Measurements from ENCODE around the gene CABP4.

CABP4 gene

DNA sequence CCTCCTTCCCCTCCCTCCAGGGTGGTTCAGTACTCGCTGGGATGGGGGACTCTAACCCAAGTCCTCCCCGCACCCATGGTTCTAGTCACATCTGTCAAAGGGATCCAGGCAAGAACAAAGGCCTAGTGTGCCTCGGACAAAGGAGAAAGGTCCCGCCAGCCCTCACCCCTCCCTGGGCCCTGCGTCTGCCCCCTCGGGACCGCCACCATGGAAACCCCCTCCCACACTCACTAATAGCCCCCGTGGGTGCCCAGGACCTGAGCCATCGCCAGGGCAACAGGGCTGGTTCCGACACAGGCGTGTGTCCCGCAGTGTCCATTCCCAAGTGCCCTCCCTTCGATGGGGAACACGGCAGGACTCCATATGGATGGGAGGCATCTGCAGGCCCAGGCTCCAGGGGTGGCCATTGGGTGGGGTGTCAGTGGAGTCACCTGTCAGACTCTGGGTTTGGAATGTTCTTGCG is 44.8 kb upstream of the CABP4 start:
- no peak for ATAC-seq (ENCODE audit: low read depth)
- H3K27ac ChIP-seq (ENCODE audit: poor library complexity, severe bottlenecking) = no peak overlapping the region
- TF ChIP-seq, protein P1, sequence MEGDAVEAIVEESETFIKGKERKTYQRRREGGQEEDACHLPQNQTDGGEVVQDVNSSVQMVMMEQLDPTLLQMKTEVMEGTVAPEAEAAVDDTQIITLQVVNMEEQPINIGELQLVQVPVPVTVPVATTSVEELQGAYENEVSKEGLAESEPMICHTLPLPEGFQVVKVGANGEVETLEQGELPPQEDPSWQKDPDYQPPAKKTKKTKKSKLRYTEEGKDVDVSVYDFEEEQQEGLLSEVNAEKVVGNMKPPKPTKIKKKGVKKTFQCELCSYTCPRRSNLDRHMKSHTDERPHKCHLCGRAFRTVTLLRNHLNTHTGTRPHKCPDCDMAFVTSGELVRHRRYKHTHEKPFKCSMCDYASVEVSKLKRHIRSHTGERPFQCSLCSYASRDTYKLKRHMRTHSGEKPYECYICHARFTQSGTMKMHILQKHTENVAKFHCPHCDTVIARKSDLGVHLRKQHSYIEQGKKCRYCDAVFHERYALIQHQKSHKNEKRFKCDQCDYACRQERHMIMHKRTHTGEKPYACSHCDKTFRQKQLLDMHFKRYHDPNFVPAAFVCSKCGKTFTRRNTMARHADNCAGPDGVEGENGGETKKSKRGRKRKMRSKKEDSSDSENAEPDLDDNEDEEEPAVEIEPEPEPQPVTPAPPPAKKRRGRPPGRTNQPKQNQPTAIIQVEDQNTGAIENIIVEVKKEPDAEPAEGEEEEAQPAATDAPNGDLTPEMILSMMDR (IDR thresholded peaks at IDR 0.05; ENCODE audit: poor library complexity, severe bottlenecking) = no peak
- no peaks in the 10 kb centered on the region for H3K9me3 ChIP-seq (ENCODE audit: severe bottlenecking)
- H3K27me3 ChIP-seq (ENCODE audit: insufficient read depth, poor library complexity, severe bottlenecking) = no peaks in the 10 kb centered on the region
- no peak overlapping the region for H3K4me3 ChIP-seq (ENCODE audit: severe bottlenecking)
- H3K4me1 ChIP-seq (ENCODE audit: insufficient read depth, poor library complexity, severe bottlenecking) = no peaks in the 10 kb centered on the region
- DNase-seq (ENCODE audit: low spot score) = no peak
- H3K36me3 ChIP-seq (ENCODE audit: low read depth) = no peaks in the 10 kb centered on the region

DNA sequence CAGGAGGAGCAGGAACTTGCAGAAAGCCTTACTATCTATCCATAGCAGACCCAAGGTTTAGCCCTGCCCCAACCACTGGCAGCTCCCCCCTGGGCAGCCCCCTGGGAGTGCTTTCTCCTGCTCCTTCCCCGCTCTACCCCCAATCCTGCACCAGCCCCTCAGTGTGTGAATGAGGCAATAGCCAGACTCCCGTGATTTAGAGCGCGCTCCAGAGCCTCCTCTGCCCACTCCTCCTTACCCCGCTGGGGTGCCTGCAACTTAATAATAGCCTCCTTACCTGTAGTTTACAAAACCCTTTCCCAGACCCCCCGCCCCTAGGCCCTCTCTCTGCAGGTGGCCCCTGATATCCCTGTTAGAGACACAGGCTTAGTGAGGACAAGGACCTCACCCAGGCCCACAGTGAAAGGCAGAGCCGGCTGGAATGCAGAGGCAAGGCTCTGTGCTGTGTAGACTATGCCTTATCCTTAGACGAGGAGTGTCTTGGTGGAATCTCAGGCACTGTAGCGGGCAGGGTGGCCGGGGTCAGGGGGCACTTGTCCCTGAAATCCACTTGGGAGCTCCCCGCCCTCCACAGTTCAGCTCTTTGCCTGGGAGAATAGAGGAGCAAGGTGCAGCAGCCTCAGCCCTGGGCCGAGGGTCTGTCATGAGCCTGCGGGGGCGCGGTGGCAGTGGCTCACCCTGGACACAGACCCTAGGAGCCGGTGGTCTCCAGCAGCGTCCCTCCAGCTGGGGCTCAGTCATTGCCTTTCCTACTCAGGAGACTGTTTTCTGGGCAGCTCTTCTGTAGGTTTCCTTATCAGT is 44.0 kb upstream of the CABP4 start:
- Histone ChIP-seq H3K4me3 (ENCODE audit: severe bottlenecking) (no peak overlapping the region), H3K27ac (ENCODE audit: poor library complexity, severe bottlenecking) (no peak overlapping the region), H3K4me1 (ENCODE audit: insufficient read depth, poor library complexity, severe bottlenecking) (no peaks in the 10 kb centered on the region), H3K27me3 (ENCODE audit: insufficient read depth, poor library complexity, severe bottlenecking) (no peaks in the 10 kb centered on the region), H3K9me3 (ENCODE audit: severe bottlenecking) (no peaks in the 10 kb centered on the region), H3K36me3 (ENCODE audit: low read depth) (no peaks in the 10 kb centered on the region)
- DNase-seq (ENCODE audit: low spot score) (no peak), ATAC-seq (ENCODE audit: low read depth) (no peak)
- TF ChIP-seq, protein P1 (IDR thresholded peaks at IDR 0.05; ENCODE audit: poor library complexity, severe bottlenecking) = no peak

DNA sequence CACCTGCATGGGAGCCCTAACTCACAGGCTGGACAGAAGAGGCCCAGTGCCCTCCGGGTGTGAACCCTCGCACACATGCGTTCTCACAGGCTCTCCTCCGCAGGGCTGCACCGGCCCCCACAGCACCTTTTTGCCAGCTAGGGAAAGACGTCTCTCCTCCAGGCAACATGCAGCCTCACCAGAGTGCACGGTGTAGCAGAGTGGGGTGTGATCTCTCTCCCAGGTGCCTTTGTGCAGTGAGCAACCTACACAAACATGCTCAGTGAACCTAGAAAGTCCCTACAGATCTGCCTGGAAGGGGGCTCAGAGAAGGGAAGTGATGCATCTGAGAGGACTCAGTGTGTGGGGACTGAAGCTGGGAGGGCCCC is 43.4 kb upstream of the CABP4 start:
- Histone ChIP-seq H3K27ac (ENCODE audit: poor library complexity, severe bottlenecking) (no peak overlapping the region), H3K4me3 (ENCODE audit: severe bottlenecking) (no peak overlapping the region), H3K36me3 (ENCODE audit: low read depth) (no peaks in the 10 kb centered on the region), H3K9me3 (ENCODE audit: severe bottlenecking) (no peaks in the 10 kb centered on the region), H3K27me3 (ENCODE audit: insufficient read depth, poor library complexity, severe bottlenecking) (no peaks in the 10 kb centered on the region), H3K4me1 (ENCODE audit: insufficient read depth, poor library complexity, severe bottlenecking) (no peaks in the 10 kb centered on the region)
- DNase-seq (ENCODE audit: low spot score) = no peak
- ATAC-seq (ENCODE audit: low read depth) = peak; percentile 3; the same call in 1 of the 3 replicates
- TF ChIP-seq, protein P1 (IDR thresholded peaks at IDR 0.05; ENCODE audit: poor library complexity, severe bottlenecking) = no peak

DNA sequence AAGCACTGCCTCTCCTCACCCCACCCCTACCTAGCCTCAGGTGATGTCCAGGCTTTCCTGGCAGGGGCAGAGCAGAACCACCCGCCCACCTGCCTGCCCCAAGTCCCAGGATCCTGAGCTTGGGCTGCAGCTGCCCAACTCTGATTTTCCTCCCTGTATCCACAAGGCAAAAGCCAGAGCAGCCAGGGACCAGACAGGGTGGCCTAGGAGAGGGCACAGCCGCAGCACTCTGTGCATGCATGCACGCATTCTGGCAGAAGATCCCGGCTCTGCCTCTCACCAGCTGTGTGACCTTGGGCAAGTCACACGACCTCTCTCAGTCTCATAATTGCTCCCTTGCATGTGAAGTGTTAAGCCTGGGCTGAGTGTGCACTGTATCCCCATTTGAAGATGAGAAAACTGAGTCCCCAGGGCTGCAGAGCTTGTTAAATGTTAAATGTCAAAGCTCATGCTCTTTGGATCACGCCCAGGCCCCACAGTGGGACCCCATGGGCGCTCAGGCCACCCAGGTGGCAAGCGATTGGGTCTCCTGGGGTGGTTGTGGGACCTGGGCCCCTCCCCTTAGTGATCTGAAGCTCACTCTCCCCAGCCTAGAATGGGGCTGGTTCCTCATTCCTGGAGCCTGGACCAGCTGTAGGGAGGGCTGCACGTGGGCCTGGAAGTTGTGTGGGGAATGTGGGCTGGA is 42.5 kb upstream of the CABP4 start:
- DNase-seq (ENCODE audit: low spot score) (no peak), ATAC-seq (ENCODE audit: low read depth) (no peak)
- no peak overlapping the region for H3K27ac ChIP-seq (ENCODE audit: poor library complexity, severe bottlenecking)
- H3K4me3 ChIP-seq (ENCODE audit: severe bottlenecking) = no peak overlapping the region
- H3K4me1 ChIP-seq (ENCODE audit: insufficient read depth, poor library complexity, severe bottlenecking) = no peaks in the 10 kb centered on the region
- H3K36me3 ChIP-seq (ENCODE audit: low read depth) = no peaks in the 10 kb centered on the region
- no peaks in the 10 kb centered on the region for H3K27me3 ChIP-seq (ENCODE audit: insufficient read depth, poor library complexity, severe bottlenecking)
- TF ChIP-seq, protein P1 (IDR thresholded peaks at IDR 0.05; ENCODE audit: poor library complexity, severe bottlenecking) = no peak
- no peaks in the 10 kb centered on the region for H3K9me3 ChIP-seq (ENCODE audit: severe bottlenecking)

Data from RWPE2 (cell line).